Measurements from ENCODE around the gene BCAP29. TPM values are rescaled to one million over a fixed set of nuclear protein-coding genes. Genes with fewer than 3 reads are reported as not detected.

Gene BCAP29
- total and polyA plus RNA-seq, 2 of the 4 experiments (the other 2 are of a cell fraction) = 33.0 to 35.1 TPM

- Histone ChIP-seq H3K9ac (ENCODE audit: low read depth, low read length) (no peak overlapping the region), H3K4me3 (ENCODE audit: insufficient read depth, low read depth, low read length) (no peak overlapping the region), H3K4me2 (ENCODE audit: low read depth, low read length) (no peak overlapping the region), H3K14ac (replicated peaks; ENCODE audit: low read depth, low read length) (no peak overlapping the region), H2BK15ac (ENCODE audit: low read depth, low read length) (no peak overlapping the region), H3K56ac (ENCODE audit: extremely low read depth, insufficient read depth, low read length) (no peak overlapping the region), H2AK5ac (ENCODE audit: low read depth, low read length) (no peak overlapping the region), H4K91ac (ENCODE audit: insufficient read depth, low read depth, low read length) (no peak overlapping the region), H4K5ac (ENCODE audit: low read depth, low read length) (no peak overlapping the region), H3K18ac (ENCODE audit: low read depth, low read length) (no peak overlapping the region), H3K4me1 (ENCODE audit: control insufficient read depth, insufficient read depth, low read length) (no peaks in the 10 kb centered on the region), H4K20me1 (ENCODE audit: insufficient read depth, low read length) (no peaks in the 10 kb centered on the region), H3K36me3 (ENCODE audit: control insufficient read depth, insufficient read depth, low read length) (no peaks in the 10 kb centered on the region), H3K27ac (ENCODE audit: insufficient read depth, low read length) (no peak overlapping the region), H2BK5ac (ENCODE audit: low read depth, low read length, poor library complexity, severe bottlenecking) (no peak overlapping the region), H2BK120ac (ENCODE audit: low read depth, low read length) (no peak overlapping the region), H3K23ac (ENCODE audit: low read depth, low read length) (no peak overlapping the region), H2AFZ (replicated peaks; ENCODE audit: low read length, poor library complexity) (no peak overlapping the region), H2BK20ac (ENCODE audit: low read depth, low read length) (no peak overlapping the region), H2AK9ac (replicated peaks; ENCODE audit: low read depth, low read length, poor library complexity) (no peak overlapping the region), H3K9me1 (ENCODE audit: insufficient read depth, low read length) (no peaks in the 10 kb centered on the region), H4K8ac (ENCODE audit: low read depth in 2 of 2, low read length in 2 of 2) (no peak overlapping the region), H3K4ac (ENCODE audit: low read depth, low read length) (no peak overlapping the region), H3K27me3 (ENCODE audit: control insufficient read depth, insufficient read depth, low read length) (no peaks in the 10 kb centered on the region), H3K9me3 (ENCODE audit: control insufficient read depth, insufficient read depth, low read length) (no peaks in the 10 kb centered on the region), H3K79me1 (ENCODE audit: low read depth in 1 of 2, low read length in 2 of 2) (no peaks in the 10 kb centered on the region)
- dilution Hi-C loops (cut with HindIII; ENCODE audit: low sequenced_read_pairs, unreplicated experiment) = no loop called here
- DNase-seq = no peak
- ATAC-seq (ENCODE audit: low read depth) = no peak
- CTCF ChIA-PET = no interaction called here
- BruUV-seq (replicated peaks) = no TSS peak
- intact Hi-C loops (cut with micrococcal nuclease) = no loop called here
- TF ChIP-seq, protein P1, sequence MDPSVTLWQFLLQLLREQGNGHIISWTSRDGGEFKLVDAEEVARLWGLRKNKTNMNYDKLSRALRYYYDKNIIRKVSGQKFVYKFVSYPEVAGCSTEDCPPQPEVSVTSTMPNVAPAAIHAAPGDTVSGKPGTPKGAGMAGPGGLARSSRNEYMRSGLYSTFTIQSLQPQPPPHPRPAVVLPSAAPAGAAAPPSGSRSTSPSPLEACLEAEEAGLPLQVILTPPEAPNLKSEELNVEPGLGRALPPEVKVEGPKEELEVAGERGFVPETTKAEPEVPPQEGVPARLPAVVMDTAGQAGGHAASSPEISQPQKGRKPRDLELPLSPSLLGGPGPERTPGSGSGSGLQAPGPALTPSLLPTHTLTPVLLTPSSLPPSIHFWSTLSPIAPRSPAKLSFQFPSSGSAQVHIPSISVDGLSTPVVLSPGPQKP (IDR thresholded peaks at IDR 0.05; ENCODE audit: borderline replicate concordance, low read depth, low read length) = no peak
- TF ChIP-seq SMC3 (IDR thresholded peaks at IDR 0.05; ENCODE audit: low read depth, low read length) (no peak), RAD21 (IDR thresholded peaks at IDR 0.05; ENCODE audit: low read length) (no peak), NFE2L2 (IDR thresholded peaks at IDR 0.05; ENCODE audit: low read depth, low read length) (no peak), MXI1 (IDR thresholded peaks at IDR 0.05; ENCODE audit: borderline replicate concordance, low read depth, low read length) (no peak), CEBPB (IDR thresholded peaks at IDR 0.05; ENCODE audit: low read depth, low read length) (no peak), MAFK (IDR thresholded peaks at IDR 0.05; ENCODE audit: low read depth, low read length) (no peak), RFX5 (IDR thresholded peaks at IDR 0.05; ENCODE audit: low read depth, low read length) (no peak), RCOR1 (IDR thresholded peaks at IDR 0.05; ENCODE audit: insufficient replicate concordance, low read length) (no peak), POLR2A (IDR thresholded peaks at IDR 0.05; ENCODE audit: low read depth, low read length) (no peak), BHLHE40 (IDR thresholded peaks at IDR 0.05; ENCODE audit: low read depth, low read length) (no peak), MAZ (IDR thresholded peaks at IDR 0.05; ENCODE audit: borderline replicate concordance, low read depth, low read length) (no peak), CTCF (conservative IDR thresholded peaks at IDR 0.05; ENCODE audit: low read depth, low read length) (no peak), FOS (IDR thresholded peaks at IDR 0.05; ENCODE audit: low read depth, low read length) (no peak), CHD1 (IDR thresholded peaks at IDR 0.05; ENCODE audit: low read depth, low read length) (no peak)
- TF ChIP-seq, protein P2, sequence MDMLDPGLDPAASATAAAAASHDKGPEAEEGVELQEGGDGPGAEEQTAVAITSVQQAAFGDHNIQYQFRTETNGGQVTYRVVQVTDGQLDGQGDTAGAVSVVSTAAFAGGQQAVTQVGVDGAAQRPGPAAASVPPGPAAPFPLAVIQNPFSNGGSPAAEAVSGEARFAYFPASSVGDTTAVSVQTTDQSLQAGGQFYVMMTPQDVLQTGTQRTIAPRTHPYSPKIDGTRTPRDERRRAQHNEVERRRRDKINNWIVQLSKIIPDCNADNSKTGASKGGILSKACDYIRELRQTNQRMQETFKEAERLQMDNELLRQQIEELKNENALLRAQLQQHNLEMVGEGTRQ (IDR thresholded peaks at IDR 0.05; ENCODE audit: low read depth, low read length) = no peak
- WGBS, 2 experiments (ENCODE audit: extremely low coverage in 2 of 2, insufficient read length in 1 of 2) = 100% methylated on average over 2 of the region's 8 CpGs; no CpG with 5 or more reads in 1 of the 2 experiments
- POLR2A ChIA-PET (ENCODE audit: unreplicated experiment) = no interaction called here
- in situ Hi-C loops (cut with MboI; ENCODE audit: low sequenced_read_pairs) = no loop called here
Measured at GRCh38 chr7:107628461-107629064, 48.5 kb downstream of the BCAP29 start.
